Bronchial epithelial cell (primary cell): ENCODE measurements around the gene ZNF606. TPM values are rescaled to one million over a fixed set of nuclear protein-coding genes. Genes with fewer than 3 reads are reported as not detected.

ENCODE experiments used
- DNase-seq: peaks from one replicate; pipeline ENCODE4 v3.0.0-alpha.2; 2010; ENCODE audit warnings: low read depth
- FAIRE-seq: peaks from 2 replicates; lab custom pipeline; 2011; peaks lifted over from hg19 to GRCh38; lab: Jason Lieb, UNC
- H3K27me3 ChIP-seq: 2 replicates; pipeline ENCODE4 v1.5.1; 2011; ENCODE audit warnings: low read length; ENCODE audit not compliant: control insufficient read depth, insufficient read depth
- H3K36me3 ChIP-seq: 2 replicates; pipeline ENCODE4 v1.5.1; 2011; ENCODE audit warnings: low read length; ENCODE audit not compliant: control insufficient read depth, insufficient read depth
- H3K4me3 ChIP-seq: 2 replicates; pipeline ENCODE4 v1.5.1; 2011; ENCODE audit warnings: mild to moderate bottlenecking, low read depth, low read length, control low read depth
- CTCF ChIP-seq: IDR thresholded peaks from 2 replicates; pipeline ENCODE4 v1.5.1; 2011; ENCODE audit warnings: mild to moderate bottlenecking, moderate library complexity, low read length, control low read depth, inconsistent platforms; ENCODE audit not compliant: insufficient read depth, severe bottlenecking
- total RNA-seq: library from RNA; depleted of rRNA; stranded (reverse); fragments of >200 nt; gene quantifications from 2 replicates; pipeline ENCODE4 v1.2.1, GENCODE V29; 2014

The ZNF606 gene
- total RNA-seq, 1 donor from 2014 or later, result 9.2 TPM

- FAIRE-seq, result no peak
- Histone ChIP-seq H3K36me3 (no peaks in the 10 kb centered on the region), H3K27me3 (no peaks in the 10 kb centered on the region), H3K4me3 (no peak overlapping the region)
- DNase-seq, result no peak
- TF ChIP-seq CTCF, result no peak
Observed at GRCh38 chr19:58037927-58038687, 35.5 kb upstream of the ZNF606 start.

GRCh38 chr19:58035863-58036262 lies 33.2 kb upstream of the ZNF606 start:
- Histone ChIP-seq H3K4me3 (no peak overlapping the region), H3K36me3 (no peaks in the 10 kb centered on the region), H3K27me3 (no peaks in the 10 kb centered on the region)
- no peak for TF ChIP-seq CTCF
- DNase-seq (no peak), FAIRE-seq (peak; percentile 47)

GRCh38 chr19:58034477-58034793 lies 31.8 kb upstream of the ZNF606 start:
- Histone ChIP-seq H3K36me3 (no peaks in the 10 kb centered on the region), H3K27me3 (no peaks in the 10 kb centered on the region), H3K4me3 (peak overlapping the region; percentile 18)
- DNase-seq, result no peak
- no peak for TF ChIP-seq CTCF
- FAIRE-seq, result no peak

- DNase-seq (peak; percentile 22), FAIRE-seq (no peak)
- Histone ChIP-seq H3K4me3 (peak within 1 kb of the TSS; percentile 18), H3K36me3 (no peaks in the 10 kb centered on the region), H3K27me3 (no peaks in the 10 kb centered on the region)
- no peak for TF ChIP-seq CTCF
Observed at GRCh38 chr19:58033741-58034476, 31.3 kb upstream of the ZNF606 start, which contains the start of gene ZSCAN1. Gene ZSCAN1, plus strand, starts transcription at chr19:58034025. Its CDS starts 3,812 bp downstream, at chr19:58037837.

- DNase-seq (no peak), FAIRE-seq (no peak)
- Histone ChIP-seq H3K4me3 (no peak overlapping the region), H3K36me3 (no peaks in the 10 kb centered on the region), H3K27me3 (no peaks in the 10 kb centered on the region)
- no peak for TF ChIP-seq CTCF
Observed at GRCh38 chr19:58024661-58025060, 22.0 kb upstream of the ZNF606 start.
